Measurements from ENCODE around the gene MIPOL1.

MIPOL1 gene

DNA sequence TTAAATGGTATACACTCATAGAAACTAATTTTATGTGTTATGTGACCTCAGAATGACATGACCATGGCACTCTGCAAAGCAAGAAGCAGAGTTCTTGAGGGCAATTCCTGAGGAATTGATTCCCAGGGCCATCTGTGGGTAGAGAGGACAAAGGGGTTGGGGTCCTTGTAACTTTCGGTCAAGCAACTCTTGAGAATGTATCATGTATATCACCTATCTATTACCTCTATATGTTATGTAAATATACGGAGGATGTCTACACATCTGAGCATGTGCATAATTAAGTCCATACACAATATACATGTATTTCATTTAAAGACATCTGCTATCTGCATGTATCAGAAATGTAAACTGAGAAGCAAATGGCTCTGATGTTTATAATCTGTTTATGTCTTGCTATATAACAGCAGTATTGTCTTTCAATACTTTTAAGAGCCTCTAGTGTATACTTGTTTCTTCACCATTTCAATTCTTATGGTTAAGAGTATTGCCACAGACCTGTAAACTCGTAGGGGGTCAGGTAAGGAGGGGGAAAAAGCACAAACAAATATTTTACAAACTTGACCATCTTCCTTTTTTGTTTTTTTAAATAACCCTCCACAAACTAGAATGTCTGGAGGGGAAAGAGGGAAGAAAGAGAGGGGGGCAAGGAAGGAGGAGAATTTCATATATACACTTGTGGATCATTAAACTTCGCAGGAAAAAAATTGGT is 392.8 kb downstream of the MIPOL1 start:
- no peak for DNase-seq

DNA sequence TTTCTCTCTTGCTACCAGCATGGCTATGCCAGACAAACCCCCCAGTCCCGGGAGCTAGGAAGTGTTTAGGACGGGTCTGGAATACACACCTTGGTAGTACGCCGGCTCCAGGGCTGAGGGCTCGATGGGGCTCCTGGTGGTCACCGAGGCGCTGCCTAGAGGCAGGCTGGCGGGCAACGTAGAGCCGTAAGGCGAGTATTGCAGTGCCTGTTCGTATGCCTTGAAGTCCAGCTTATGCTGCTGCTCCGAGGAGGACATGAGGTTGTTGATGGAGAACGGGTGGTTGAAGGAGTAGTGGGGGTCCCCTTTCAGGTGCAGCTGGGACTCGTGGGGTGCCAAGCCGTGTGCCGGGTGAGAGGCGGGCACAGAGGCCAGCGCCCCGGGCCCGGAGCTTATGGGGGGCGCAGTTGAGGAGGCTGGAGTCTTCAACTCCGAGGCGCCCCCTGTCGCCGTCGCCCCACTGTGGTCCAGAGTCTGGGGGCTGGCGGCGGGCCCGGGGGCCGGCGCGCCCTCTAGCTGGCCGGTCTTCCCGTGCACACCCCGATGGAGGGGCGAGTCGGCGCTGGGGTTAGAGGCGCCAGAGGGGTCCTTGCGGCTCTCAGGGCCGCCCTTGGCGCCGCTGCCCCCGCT is 393.7 kb downstream of the MIPOL1 start:
- DNase-seq: no peak

DNA sequence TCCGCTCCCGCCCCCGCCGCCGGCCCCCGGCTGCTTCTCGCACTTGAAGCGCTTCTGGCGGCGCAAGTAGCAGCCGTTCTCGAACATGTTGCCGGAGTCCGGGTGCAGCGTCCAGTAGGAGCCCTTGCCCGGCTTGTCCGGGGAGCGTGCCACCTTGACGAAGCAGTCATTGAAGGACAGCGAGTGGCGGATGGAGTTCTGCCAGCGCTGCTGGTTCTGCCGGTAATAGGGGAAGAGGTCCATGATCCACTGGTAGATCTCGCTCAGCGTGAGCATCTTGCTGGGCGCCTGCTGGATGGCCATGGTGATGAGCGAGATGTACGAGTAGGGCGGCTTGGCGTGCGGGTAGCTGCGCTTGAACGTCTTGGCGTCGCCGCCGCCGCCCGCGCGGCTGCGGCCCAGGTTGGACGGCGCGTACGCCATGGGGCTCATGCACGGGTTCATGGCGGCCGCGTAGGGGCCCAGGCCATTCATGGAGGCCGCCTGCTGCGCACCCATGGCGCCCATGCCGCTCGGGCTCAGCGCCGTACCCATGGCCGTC is 394.3 kb downstream of the MIPOL1 start:
- DNase-seq: no peak

DNA sequence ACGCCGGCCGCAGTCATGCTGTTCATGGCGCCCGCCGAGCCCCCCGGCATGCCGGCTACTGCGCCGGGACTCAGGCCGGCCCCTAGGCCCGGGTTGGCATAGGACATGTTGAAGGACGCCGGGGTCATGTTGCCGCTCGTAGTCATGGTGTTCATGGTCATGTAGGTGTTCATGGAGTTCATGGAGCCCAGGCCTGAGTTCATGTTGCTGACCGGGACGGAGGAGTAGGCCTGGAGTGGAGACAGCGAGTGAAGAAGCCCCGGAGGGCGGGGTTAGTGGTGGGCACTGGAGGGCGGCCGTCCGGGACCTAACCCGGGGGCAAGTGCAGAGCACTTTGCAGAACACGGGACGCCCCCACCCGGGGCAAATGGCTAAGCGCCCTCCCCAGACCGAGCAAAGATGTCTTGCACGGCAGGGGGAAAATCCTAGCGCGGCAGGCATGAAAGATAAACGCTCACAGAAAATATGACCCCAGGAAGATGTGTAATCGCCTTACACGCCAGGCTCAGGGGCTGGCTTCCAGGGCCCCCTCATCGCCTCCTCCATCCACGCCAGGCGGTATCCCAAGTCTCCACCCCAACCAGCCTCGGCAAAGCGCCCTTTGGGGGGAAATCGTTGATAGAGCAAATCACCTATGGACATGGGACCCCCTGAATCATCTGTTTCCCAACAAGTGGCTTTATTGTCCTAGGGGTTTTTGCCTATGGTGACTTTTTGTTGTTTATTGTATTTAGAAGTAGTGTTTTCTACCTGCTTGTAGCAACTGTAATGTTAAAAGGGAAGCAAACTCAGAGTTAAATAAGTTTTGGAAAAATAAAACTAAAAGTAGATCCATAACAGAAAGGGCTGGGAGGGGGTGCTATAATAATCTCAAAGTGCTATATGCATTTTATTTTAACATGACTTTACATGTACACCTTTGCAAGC is 395.0 kb downstream of the MIPOL1 start:
- DNase-seq: no peak

DNA sequence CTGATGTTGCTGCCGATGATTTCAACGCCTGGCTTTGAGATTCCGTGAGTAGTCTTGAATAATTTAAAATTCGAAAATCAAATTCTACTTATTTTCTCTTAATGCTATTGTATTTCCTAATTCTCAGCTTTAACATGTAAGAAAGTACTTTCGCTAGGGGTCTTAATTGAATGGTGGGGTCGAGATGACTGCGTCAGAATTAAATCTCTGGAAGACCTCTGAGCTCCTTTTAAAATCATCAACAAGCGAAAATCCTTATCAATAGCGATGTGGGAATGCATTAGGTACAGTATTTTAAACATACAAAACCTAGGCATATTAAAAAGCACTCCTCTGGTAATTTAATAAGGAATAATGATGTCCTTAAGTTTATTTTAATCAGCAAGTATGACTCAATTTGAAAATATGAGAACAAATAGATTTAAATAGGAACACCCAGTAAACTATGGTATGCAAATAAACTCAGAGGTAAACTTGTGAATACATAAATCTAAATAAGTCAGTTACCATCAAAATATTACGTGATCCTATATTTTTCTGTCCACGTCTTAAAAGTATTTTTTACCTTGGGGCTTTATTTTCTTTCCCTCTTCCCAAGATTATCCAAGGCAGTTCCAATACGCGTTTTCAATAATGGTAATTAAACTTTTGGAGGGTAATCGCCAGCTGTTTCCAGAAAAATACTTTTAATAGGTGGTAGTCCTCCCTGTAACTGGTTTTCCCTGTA is 395.9 kb downstream of the MIPOL1 start:
- DNase-seq: no peak

DNA sequence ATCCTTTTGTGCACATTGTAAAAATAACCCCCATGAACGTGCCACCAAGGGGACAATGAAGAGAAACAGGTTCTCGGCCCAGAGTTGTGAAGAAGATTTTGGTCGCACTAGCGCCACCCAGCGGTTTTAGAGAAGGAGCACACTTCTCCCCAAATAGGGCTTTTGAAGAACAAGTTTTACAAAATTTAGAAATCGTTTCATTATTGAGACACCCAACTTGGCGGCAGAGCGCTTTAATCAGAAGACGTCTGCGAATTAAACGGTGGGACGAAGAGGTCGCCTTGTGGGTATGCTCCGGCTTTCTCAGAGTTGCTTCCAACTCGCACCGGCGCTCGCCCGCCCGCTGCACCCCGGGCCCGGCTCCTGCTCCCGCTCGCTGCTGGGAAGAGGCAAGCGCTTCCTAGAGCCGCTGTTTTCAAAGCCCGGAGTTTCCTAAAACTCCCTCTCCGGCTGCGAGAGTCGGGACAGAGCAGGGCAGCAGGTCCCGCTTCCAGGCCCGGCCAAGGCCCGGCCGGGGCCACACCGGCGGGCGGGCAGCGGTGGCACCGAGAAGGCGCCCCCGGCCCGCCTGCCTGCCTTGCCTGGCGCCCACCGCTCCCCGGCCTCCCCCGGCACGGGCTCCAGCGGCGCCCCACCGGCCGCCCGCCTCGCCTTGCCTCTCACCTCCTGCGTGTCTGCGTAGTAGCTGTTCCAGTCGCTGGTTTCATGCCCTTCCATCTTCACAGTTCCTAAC is 396.7 kb downstream of the MIPOL1 start:
- peak; percentile 74 for DNase-seq

DNA sequence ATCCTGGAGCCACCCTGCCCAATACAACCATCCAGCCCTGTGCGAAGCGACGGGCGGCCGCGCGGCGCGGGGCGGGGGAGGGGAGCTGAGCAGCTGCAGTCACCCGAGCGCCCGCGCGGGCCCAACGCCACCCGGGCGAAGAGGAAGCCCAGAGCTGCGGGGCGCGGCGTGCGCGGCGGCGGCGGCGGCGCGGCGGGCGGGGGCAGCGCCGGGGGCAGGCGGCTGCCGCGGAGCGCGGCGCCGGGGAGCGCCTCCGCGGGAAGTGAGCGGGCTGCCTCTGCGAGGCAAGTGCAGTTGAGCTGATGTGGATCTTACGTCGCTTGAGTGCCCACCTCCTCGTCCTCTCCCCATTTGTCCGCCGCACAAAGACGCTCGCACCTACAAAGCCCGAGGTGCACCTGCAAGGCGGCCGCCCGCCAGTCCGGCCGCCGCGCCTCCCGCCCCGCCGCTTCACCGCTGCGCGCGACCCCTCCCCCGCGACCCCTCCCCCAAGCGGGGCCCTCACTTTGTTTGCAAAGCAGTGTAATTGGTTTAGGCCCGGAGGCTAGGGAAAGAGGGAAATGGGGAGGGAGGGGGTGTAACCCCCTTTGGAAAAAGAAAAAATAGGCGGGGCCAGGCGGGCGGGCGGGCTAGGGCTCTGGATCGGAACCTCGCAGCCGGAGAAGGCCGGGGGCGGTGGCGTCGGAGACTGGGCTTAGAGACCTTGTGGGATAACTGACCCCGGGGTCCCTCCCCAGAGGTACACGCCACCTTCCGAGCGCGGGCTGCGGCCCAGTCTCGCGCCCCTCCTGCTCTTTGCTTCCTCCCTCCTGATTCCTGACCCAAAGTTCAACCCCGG is 397.5 kb downstream of the MIPOL1 start, which contains the start of the genes FOXA1 and TTC6:
TSS of gene FOXA1 (minus strand) at position 279 of the 838 bp plus-strand sequence. CDS start at position 2, 277 bp downstream.
TSS of gene TTC6 (plus strand) at position 659 of the 838 bp plus-strand sequence. CDS start 26,436 bp downstream, outside the sequence.
- peak; percentile 19 for DNase-seq

DNA sequence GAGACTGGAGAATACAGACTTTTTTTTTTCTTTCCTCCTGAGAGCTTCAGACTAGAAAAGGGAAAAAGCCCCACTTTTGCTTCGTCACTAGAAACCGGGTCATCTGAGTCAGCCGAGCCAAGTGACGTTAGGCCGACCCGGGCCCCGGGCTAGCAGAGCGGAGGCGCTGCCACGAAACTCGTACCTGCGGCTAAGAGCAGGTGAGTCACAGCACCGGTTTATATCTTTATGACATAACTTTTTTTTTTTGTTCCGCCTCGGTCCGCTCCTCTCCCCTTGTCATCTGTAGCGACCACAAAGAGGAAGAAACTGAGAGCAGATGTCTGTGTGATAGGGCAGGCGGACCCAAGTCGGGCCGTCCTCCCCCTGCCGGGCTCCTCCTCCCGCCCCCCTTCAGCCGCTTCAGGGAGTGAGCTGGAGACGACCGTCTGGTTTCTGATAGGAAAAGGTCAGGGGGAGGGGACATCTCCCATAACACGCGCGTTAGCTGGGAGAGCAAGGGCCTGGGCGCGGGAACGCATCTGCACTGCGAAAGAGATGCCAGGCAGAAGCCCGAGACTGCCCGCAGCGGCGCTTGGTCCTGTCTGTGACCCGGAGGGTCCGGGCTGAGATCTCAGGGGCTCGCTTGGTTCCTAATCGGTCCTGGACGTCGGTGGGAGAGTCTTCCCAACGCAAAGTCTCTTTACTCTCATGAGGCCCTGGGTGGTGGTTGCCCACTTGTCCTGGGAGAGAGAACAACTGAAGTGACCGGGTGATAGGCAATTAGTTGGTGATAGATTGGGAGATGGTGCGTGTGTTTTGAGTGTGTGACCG is 398.3 kb downstream of the MIPOL1 start:
- DNase-seq: peak; percentile 51

DNA sequence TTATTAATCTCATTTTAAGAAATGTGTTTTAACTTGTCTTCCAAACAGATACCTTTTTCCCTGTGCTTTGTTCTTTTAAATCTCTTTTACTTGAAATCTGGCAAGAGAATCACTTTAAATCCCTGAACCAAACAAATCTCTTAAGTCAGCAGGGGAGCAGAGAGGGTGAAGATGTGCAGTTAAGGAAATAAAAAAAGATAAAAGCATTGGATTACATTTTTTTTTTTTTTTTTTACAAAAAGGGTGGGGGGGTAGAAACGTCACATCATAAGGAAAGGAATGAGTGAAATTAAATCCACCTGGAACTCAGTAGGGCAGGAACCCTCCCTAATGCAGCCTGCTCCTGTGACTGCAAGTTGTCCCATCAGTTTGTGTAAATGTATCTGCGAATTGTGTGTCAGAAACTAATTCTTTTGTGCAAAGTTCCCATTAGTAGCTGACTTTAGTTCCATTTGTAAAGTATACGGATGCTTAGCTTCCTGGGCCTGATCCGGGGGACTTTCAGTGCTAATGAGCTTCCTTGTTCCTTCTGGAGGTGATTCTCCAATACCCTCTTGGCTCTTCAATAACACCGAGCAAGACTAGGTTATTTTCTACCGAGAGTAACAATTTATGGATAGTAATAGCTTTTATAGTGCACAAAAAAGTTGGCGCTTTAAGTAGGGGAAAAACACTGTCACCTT is 399.2 kb downstream of the MIPOL1 start:
- no peak for DNase-seq

DNA sequence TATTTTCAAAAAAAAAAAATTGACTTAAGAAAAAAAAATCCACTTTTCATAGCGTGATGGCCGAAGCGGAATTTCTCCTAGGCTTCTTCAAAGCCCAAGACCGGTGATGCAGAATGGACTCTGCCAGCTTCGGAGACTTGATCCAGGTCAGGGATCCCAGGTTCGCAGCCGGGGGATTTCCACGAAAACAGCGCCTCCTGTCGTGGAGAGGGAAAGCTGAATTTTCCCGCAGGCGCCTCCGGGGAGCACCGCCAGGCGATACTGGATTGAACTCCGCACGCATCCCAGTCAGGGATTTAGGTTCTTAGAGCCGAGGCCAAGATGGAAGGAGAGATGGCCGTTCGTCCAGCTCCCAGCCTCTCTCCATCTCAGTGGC is 399.8 kb downstream of the MIPOL1 start:
- no peak for DNase-seq

DNA sequence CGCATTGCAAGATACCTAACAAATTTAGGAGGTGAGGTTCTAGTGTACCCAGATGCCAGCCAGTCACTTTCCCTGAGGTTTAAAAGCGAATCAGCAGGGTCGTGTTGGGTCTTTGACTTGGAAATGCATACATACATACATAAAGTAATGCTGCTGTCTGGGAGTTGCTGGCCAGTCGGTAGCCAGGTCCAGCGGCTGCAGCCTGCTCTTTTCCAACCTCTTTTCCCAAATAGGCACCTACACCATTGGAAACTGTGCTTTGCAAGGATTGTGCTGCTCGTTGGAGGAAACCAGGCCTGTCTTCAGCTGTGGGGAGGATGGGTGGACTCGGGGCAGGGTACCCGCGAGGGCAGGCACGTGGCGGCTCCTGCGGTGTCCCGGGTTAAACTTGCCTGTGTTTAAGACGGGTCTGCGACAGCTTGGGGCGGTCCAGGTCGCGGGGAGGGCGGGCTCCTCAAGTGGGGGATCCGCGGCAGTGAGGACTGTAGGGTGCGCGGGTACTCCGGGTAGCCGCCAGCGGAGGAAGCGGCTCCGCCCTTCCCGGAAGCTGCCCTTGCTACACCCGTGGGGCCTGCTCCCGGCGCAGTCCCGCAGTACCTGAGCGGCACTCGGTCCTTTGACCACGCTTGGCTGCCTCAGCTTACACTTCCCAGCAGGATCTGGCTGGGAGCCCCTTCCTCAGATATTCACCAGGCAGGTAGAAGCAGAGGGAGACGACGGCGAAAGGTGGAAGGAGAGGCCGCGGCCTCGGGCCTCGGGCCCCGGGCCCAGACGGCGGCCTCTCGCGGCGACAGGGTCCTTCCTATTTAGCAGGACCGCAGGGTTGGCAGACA is 400.4 kb downstream of the MIPOL1 start:
- DNase-seq: no peak

DNA sequence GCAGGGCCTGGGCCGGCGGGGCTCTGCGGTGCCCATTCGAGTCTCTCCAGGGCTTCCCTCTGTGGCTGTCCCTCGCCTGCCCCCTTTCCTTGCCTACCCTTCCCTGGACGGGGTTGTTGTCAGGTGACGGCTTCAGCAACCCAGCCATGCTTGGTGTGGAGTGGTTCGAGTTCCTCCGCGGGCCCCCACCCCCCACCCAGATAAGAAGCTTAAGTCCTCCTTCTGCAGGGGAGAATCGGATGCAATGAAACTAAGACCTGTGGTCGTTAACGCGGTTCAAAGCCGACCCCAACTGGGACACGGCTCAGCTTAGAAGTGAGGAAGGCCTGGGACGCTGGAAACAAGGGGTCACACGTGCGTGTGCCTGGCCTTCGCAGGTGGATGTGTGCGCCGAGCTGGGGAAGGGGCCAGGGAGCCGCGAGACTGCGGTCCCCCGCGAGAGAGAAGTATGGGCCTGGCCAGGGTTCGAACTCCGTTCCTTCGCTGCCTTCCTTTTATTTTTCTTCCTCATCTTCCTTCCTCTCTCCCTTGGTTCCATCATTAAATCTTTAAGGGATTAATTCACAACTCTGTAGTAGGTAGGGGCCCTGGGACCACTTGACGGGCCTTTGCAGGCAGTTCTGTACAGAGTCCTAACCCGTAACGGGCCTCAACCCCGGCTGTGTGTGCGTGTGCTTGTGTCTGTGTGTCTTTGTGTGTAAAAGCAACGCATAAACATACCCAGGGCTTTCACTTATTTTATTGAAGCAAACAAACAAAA is 401.2 kb downstream of the MIPOL1 start:
- DNase-seq: no peak

DNA sequence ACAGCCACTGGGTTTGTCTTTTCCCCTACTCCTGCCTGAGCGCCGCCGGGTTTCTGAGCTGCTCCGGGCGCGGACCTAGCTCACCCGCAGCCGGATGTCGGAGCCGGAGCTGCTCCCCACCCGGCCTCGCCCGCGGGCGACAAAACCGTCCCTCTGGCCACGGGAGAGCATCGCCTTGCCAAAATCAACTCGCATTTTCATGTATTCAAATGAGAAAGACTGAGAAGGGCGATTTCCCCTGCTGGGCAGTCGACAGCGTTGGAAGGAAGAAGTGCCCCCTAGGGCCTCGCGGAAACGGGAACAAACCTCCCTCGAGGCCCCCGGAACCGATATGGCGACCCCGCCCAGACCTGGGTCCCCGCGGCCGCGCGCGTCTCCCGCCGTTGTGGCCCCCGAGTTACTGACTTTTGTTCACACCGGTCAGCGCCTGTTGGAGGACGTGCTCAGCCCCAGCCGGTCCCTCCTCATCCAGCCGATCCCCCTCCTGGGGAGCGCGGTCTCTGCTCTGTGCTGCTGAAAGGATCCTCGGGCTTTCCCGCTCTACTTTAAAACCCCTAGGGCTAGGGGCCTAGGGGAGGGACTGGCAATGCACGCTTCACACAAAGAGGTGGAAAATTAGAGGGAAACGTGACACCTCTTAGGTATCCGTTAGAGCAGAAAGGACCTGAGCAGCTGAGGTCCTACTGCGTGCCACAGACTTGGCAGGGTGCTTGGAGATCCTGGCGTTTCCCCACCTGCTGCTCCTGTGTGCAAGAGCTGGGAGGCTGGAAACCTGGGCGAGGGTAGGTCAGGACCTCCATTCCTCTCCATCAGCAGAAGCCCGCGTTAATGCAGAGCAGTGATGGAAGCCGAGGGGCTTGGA is 402.0 kb downstream of the MIPOL1 start:
- no peak for DNase-seq

DNA sequence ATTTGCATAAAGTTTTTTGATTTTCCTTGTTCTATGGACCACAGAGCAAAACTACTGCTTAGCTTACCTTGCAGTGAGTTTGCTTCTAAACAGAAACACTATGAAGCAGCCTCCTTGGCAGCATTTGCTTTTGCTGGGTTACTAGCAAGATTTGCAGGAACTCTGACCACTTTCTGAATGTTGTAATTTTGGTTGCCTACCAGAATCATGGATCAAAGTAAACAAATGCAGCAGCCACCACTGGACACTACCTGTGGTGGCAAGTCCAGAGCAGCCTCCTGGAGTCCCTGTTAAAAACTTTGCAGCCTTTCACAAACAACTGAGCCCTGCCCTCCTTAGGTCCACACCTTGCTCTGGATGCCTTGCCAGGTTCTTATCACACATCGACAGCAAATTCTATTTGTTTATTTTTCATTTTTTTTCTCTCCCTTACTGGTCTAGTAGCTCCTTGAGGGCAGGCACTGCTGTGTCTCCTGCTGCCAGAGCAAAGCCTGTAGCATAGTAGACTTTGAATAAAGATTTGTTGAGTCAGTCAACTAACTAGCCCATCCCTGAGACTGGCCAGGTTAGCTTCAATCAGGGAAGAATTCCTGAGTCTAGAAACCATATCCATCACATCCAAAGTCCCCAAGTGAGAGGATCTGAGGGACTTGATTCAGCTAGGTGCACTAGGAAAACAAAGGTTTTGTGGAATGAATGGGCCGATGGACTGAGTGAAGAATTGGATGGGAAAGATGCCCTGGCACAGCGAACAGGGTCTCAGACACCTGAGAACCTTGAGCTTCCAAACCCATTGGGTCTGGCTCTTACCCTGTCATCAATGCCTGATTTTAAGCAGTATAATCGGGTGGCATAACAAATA is 403.4 kb downstream of the MIPOL1 start:
- no peak for DNase-seq

DNA sequence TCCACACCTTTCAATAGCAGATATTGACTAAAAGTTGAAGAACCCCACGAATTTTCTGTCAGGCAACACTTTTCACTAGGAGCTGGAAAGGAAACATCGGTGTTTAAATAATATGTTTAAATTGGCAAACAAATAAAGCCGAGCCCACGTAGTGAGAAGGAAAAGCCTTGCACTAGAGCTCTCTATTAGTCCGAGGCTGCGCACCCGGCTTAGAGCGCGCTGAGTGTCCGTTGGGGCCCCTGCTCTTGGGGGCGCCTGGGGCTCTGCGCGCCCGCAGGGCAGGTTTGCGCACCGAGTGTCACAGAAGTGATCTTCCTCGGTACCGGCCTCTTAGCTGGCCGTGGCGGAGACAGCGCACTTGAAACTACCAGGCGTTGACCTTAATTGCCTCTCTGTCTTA is 404.1 kb downstream of the MIPOL1 start:
- DNase-seq: no peak
